DMS153 (cell line): Measurements from ENCODE around the gene PGM5.

Source experiments
- DNase-seq: peaks from one replicate; lab custom pipeline; 2025; lab: John Stamatoyannopoulos, UW

The PGM5 gene

DNA sequence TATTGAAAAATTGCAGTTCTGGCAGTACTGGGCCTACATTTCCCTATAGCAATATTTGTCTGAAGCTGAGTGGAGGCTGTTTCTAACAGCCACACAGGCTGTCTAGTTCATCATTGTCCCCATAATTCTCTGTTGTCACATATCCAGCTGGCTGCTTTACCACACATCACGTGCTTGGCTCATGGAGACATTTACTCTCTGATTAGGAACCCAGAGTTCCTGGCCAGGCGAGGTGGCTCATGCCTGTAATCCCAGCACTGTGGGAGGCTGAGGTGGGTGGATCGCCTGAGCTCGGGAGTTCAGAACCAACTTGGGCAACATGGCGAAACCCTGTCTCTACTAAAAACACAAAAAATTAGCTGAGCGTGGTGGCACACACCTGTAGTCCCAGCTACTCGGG, 81.4 kb downstream of the PGM5 start:
- no peak for DNase-seq

DNA sequence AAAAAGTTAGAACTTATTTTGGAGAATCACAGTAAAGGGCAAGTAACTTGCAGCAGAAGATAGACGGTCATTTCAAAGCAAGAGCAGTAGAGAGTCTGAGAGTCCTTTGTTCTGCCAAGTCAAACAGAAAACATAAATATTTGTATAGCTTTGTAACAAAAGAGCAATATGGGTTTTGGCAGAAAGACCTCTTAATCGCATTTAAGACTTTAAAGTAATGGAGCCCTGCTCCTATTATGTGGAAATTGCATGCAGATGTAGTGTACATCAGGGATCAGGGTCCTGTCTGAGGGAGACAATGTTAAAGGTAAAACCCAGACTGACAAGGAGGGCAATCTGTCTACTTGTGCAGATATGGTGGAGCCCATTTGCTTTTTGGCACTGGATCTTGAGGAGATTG, 87.2 kb downstream of the PGM5 start:
- no peak for DNase-seq

DNA sequence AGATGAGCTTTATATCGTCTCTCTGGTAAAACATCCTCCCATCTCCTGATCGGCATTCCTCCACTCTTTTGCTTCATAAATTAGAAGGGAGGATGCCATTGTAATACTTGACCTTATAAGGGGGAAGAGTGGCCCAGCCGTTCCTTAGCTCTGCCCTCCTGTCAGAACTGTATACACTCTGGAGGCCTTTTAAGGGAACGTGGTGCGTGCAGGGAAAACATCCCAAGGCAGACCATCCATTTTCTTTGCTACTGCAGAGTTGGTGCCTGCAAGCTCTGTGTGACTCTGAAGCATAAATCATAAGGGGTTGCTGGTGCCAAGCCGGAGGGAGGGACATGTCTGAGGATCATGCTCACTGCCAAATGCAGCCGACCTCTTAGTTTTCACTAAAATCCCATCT, 90.4 kb downstream of the PGM5 start:
- no peak for DNase-seq

DNA sequence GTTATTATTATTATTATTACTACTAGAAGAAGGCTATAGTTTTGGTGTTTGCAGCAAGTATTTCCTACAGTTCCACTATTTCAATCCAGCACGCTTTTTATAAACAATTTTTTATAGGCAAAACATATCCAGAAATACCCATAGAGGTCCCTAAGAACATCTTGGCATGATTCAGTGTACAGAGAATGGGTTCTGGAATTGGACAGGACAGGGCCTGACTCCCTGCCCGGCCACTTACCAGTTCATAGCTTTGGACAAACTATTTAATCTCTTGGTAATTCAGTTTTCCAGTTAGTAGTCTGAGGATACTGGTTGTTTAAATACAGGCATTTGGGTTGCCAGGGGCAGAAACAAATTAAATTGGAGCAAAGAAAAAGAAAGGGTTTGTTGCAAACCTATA, 91.2 kb downstream of the PGM5 start:
- DNase-seq: no peak

DNA sequence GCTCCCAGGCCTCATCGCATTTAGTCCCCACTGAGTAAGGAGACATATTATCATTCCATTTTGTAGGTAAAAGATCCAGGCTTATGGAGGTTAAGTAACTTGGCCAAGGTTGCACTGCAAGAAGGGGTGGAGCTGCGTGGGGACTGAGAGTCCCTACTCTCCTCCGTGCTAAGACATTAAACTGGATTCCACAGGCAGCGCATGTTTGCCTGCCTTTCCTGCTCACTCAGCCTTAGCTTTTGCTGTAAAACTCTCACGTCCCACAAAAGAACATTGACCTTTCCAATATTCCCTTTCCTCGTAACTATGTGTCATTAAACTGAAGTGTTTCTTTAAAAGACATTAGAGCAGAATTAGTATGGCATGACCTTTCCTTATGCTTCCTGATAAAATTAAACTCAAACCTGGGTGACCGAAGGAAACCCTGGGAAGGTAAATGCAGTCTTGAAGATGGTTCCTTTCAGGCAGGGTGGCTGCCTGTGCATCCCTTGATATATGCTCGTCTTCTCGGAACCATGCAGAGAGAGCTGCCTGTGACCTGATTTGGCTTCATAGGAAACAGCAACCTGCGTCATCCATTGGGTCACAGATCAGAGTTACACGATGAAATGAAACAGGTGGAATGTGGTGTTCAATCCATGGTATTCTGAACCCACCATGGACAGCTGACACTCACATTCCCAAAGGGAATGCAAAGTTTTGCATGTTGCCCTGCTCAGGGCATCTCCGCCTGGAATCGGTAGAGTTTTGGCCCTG, 98.3 kb downstream of the PGM5 start:
- no peak for DNase-seq

DNA sequence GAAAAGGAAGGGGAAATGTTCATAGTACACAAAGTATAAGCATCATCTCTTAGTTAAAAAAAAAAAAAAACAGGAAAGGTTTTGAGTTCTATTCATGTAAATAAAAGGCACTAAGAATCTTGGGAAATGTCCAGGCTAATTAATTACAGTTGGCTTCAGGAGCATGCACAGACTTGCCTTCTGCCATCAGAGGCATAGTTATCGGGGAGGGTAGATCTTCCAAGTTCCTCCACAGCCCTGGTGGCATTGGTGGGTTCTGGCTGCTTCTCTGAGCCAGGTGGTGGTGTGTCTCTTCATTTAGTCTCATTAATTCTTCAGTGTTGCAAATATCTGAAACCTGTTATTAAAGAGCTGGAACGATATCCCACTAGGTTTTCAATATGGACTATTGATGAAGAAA, 99.0 kb downstream of the PGM5 start:
- no peak for DNase-seq

DNA sequence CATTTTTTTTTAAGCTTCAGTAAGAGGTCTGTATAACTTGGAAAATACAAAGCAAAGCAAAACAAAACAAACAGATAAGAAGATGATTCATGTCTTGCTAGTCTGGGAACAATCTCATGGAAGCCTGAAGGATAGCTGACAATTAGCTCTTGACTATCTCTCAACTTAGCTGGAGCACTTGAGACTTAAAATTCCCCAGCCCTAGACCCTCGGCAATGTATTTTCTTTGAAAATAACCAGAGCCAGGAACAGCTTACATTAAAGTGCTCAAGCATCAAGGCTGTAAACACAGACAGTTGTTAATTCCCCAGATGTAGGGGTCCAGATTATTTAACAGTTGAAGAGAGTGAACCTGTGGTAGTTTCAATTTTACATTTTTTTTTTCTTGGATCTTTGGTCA, 101.4 kb downstream of the PGM5 start:
- DNase-seq: no peak

DNA sequence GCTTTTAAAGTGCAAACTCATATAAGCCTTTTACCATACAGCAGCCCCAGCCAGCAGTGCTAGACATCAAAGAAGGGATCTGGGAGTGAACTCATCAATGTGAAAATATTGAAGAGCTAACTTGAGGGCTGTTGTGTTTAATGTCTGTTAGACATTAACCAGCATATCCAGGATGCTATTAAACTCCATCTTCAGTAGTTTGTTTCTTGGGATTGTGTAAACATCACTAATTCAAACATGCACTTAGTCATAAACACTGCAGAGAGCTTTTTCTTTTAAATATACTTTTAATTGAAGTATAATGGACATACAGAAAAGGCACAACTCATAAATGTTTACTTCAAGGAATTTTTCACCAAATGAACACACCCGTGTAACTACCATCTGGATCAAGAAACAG, 102.5 kb downstream of the PGM5 start:
- no peak for DNase-seq

DNA sequence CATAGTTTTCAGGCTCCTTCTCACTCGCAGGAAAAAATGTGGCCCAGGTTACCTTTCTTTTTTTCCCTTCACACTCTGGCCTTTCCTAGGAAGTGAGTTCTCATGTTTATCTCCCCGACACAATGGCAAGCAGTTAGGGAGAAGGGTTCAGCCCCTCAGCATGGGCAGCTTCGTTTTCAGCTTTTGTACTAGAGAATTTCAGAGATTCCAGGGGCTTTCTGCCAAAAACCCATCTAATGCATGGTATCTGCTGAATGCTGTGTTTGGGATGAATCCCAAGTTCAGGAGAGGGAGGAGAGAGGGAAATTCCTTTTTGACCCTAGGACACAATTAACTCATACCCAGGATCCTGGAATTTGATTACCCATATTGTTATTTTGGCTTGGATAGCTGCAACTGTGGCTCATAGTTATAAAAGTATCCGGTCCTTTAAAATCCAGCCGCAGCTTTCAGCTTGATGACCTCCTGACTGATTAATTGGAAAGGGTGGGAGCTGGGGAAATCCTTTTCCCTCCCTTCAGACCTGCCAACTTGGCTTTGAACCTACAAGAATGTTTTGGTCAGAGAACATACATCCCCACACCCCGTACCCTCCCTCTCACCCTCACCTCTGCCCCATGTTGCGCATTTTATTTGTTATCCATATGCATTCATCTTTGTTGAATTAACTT, 105.8 kb downstream of the PGM5 start:
- DNase-seq: no peak

DNA sequence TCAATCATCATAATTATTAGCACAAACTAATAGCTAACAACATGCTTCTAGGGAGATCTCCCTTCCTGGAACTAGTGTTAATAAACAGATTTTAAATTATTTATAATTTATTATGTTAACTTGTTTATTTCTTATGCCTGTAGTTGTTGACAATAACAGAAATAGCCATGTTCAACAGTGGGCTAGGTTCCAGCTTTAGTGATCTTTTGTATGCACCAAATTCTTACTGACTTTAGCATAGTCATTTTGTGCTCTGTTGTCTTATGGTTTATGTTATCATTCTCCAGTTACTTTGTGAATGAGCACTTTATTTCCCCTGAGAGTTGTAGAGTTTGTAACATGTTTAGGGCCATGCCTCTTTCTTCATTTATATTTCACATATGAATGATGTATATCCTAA, 113.7 kb downstream of the PGM5 start:
- DNase-seq: no peak

DNA sequence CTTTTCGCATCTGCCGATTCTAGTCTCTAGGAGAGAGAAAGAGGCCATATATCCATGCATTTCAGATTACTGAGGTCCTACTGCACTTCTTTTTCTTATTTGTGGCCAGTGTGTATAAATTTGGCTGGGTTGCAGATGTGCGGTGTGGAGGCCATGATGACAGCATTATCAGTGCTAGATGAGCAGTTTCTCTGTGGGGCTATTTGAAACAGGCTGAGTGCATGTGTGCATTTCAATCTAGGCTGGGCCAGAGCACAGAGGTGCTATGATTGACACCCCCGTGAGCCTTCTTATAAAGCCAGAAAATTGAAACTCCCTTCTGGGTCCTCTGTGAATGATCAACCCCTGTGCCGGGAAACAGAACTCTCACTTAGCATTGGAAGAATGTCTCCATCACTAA, 114.2 kb downstream of the PGM5 start:
- DNase-seq: no peak

DNA sequence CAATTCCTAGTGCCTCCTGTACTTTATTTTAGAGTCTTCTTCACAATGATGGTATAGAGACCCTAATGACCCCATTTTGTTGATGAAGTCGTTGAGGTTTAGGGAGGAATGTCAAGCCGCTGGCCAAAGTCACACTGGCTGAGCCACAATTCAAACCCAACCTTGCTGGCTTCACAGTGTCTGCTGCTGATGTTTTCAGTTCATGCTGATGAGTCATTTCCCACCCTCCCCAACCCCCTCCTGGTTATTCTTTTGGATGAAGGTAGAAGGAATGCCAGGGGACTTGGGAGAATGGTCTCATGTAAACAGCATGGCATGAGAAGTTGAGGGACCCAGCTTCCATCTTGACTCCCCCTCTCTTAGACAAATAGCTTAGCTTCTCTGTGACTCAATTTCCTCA, 115.7 kb downstream of the PGM5 start:
- no peak for DNase-seq

DNA sequence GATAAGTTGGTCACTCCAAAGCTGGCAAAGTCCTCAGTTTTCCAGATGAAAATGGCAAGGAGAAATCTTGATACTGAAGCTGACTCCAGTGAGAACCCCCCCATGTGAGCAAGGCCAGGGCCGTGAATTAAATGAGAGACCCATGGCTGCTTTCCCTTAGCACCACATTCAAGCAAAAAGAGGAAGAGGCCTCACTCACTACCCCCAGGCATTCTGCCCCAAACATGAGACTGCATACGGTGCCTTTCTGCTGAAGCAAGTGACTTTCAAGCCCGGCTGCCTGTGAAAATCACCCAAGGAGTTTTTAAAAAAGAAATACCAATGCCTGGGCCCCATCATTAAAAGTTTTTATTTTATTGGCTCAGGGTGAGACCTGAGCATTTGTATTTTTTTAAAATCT, 117.4 kb downstream of the PGM5 start:
- no peak for DNase-seq

DNA sequence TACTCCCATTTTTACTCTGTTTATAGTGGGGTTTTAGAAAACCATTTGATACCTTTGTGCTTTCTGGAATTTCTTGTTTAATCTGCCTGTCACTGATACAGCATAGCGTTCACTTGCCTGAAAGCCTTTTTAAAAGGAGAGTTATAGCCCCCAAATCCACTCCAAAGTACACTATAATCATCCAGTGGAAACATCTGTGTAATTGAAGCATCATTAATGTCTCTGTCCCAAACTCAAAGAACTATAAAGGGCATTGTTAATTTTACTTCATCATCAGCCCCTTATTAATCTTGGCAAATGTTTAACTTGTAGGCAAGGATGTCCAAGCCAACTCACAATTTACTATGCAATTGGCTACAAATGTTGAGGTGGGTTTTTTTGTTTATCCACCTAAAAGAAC, 120.0 kb downstream of the PGM5 start:
- no peak for DNase-seq

DNA sequence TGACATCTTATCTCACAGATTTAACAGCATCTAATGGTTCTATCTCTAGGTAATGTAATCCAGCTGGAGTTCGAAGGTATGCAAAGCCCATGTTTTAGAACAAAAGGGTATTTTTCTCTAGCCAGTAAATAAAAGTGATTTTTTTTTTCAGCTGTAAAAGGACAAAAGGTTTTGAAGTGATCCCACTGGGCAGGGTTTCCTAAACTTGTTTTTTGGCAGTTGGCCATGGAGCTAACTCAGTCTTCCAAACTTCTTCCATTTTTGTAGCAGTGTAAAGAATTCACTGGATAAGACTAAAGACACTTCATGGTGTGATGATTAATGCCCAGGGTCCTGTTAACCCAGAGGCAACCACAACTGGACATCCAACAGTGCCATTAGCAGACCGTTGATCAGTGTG, 120.4 kb downstream of the PGM5 start:
- DNase-seq: no peak

DNA sequence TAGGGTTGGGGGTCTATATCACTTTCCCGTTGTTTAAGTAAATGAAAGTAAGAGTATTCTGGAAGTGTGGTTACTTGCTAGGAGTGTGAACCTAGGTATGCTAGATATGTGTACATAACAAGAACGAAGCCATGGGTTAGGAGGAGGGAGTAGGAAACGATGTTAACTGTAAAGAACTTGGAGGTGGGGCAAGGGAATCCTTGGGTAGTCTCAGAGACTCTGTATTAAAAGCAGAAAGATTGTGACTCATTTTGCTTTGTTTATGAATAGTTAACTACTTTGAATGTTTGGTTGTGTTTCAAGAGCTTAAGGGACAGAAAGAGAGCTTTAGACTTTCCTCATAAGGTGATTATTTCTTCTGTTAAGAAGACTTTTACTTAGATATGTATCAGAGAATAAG, 124.4 kb downstream of the PGM5 start:
- DNase-seq: no peak

DNA sequence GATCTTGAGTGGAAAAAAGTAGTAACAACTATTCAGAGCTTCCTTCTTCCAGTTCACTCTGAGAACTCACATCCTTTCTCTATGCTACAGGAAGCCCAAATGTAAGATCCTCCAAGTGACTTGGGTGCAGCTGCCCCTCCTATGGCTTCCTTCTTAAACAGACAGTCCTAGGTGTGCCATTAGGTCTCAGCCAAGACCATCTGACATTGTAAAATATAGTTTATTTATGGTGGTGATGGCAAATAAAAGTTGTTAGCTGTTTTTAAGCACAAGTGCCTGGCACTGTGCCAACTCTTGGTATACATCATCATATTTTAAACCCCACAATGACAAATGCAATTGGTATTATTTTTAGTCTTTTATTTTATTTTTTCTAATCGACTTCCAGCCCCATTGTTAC, 126.1 kb downstream of the PGM5 start:
- DNase-seq: no peak

DNA sequence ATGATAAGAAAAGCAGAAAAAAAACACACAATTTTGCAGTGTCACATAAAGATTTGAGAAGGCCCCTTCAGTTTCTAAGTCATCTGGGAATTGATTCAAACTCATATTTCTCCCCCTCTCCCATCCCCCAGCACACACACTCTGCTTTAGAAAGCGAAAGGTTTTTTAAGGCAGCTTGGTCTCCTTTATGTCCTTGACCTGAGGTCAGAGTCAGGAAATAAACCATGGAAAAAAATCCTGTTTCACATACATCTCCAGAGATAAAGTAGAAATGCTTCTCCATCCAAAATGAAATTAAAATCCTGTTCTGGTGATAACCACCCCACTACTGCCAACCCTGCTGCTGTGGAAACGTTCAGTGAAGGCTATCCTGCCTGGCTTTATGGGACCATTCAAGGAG, 131.7 kb downstream of the PGM5 start:
- no peak for DNase-seq

DNA sequence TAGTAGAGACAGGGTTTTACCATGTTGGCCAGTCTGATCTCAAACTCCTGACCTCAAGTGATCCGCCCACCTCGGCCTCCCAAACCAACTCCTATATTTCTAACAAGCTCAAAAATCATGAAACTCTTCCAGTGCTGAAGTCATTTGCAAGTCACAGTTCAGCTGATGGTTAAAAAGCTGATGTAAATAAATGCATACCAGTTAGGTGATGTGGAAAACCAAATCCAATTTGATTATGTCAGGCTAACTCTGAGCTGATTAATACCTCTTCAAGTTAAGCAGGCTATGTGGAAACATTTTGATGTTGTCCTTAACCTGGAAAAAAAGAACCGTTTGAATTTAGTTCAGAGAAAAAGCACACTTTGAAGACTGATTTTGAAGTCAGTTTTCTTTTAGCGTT, 133.2 kb downstream of the PGM5 start:
- no peak for DNase-seq

DNA sequence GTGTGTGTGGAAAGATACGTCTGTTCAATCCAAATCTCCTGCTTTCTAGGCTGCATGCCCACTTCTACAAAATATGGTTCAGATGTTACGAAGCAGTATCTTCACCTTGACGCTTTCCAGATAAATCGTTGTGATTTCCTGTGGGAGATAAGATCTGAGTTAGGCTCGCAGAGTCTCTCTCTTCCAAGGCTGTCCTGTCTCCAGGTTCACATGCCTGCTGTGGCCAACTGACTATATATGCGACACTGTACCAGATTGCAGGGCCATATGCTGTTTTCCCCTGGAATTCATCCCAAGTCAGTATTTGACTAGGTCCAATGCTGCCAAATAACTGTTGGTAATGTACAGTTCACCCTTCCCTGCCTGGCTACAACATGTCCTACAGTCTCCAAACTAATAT, 136.4 kb downstream of the PGM5 start:
- DNase-seq: no peak

DNA sequence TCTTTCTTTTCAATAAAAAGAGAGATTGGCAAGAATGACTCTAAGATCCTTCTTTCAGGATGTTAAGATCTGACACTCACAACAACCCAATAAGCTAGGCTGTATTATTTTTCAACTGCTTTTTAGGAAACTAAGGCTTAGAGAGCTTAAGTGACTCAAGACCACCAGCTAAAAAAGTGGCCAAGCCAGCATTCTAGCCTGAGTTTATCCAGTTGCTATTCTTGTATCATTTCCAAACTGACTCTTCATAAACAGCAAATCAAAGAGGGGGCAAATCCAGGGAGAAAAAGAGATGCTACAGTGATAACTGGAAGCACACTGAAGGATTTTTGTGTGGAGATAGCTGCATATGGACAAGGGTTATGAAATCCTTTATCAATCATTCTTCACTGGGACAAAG, 137.1 kb downstream of the PGM5 start:
- DNase-seq: no peak

DNA sequence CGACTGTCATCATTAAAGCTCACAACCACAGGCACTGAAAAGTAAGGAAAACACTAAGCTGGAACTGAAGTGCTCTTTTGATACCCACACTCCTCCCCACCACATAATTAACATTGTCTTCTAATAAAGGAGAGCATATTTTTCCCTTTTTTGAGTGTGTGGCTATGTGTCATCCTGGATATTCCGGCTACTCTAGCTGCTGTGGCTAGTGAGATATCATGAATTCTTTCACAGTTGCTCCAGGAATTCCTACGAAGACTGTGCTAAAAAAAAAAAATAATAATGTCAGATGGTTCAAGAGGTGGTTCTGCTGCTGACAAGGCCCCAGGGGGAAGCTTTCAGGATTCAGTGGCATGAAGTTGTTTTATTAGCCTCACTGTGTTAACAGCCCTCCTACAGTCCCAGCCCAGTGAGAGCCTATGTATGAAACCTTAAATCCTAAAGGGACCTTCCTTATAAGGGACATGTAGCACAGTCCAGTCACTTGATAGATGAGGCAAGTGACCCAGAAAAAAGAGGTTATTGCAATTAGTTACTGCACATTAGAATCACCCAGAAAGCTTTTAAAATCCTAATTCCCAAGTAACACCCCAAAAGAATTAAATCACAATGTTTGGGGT, 137.7 kb downstream of the PGM5 start:
- DNase-seq: no peak

DNA sequence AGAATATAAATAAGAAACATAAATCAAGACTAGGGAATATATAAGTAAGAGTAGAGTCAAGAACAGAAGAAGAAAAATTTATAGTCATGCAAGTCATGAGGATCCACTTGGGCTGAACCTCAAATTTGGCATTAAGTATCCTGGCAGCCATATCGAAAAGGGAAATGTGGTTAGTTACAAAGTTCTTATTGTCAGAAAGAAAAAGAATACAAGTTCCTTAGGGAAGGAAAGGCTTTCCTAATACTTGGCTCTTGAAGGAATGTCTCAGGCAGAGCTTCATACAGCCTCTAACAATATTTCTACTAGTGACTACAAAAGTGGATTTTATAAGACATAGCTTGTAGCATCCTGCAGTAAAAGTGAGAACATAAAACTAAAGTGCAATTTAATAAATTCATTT, 138.8 kb downstream of the PGM5 start:
- no peak for DNase-seq

DNA sequence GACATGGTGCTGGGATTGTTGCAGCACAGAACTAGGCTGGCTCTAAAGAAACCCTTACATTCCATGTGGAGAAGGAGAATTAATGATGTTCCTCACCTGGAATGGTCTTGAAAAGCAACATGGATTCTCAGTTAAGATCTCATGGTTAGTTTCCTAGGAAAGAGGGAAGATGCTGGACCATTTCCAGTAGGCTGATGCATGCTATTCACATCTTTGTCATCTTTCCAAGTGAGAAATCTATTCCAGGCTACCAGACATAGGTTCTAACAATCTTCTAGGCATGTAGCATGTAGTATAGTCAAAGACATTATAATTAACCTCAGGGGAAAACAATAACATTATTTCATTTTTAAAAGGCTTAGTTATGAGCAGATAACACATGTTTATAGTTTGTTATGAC, 139.9 kb downstream of the PGM5 start:
- no peak for DNase-seq
